Stimulated activated memory B cell treated with anti-CD40 and anti-IgM and Interleukin-4, amounts not matched to agents 10 μg/mL and 1 μg/mL and 100 μg/mL, for 72 hours (primary cell): ENCODE data around the gene OLFML1.

ENCODE experiments used
- ATAC-seq: fragments of 150-1000 bp; cut with Tn5 transposase; 2 replicates; pipeline ENCODE4 v1.10.0; 2021
- H3K27ac Mint-ChIP-seq: one replicate; pipeline ENCODE4 v1.8.0; 2022; ENCODE audit warnings: mild to moderate bottlenecking, mixed read lengths
- H3K27me3 Mint-ChIP-seq: one replicate; pipeline ENCODE4 v1.8.0; 2022; ENCODE audit warnings: mixed read lengths
- H3K36me3 Mint-ChIP-seq: one replicate; pipeline ENCODE4 v1.8.0; 2022; ENCODE audit warnings: mixed read lengths
- H3K4me1 Mint-ChIP-seq: one replicate; pipeline ENCODE4 v1.8.0; 2022; ENCODE audit warnings: mixed read lengths
- H3K4me3 Mint-ChIP-seq: one replicate; pipeline ENCODE4 v1.8.0; 2022; ENCODE audit warnings: mild to moderate bottlenecking, moderate library complexity, mixed read lengths
- H3K9me3 Mint-ChIP-seq: one replicate; pipeline ENCODE4 v1.8.0; 2022; ENCODE audit warnings: mixed read lengths

OLFML1 gene

DNA sequence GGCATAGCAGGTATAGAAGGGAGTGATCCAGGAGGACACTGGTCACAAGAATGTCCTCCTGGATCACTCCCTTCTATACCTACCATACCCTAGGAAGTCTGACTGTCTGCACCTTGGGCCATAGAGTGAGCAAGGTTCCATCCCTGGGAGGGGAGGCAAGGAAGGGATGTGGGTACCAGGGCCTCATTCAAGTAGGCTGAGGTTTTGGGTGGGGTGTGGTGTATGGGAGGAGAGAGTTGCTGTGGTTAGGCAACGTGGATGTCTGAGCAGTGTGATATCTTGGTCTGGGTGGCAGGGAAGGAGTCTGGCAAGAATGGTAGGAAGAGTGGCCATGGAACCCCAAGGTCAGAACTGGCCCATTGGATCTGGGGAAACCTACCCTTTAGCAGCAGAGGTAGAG is 41.7 kb downstream of the OLFML1 start:
- no peak for ATAC-seq
- Mint-ChIP-seq H3K4me1 (peaks cover 48% of the 10 kb centered on the region), H3K27me3 (no peaks in the 10 kb centered on the region), H3K36me3 (peaks cover 17% of the 10 kb centered on the region), H3K9me3 (no peaks in the 10 kb centered on the region), H3K4me3 (no peak overlapping the region), H3K27ac (peak overlapping the region; percentile 0)

- peak overlapping the region; percentile 0 for H3K27ac Mint-ChIP-seq
- H3K4me1 Mint-ChIP-seq, result peaks cover 63% of the 10 kb centered on the region
- peaks cover 20% of the 10 kb centered on the region for H3K36me3 Mint-ChIP-seq
- no peak overlapping the region for H3K4me3 Mint-ChIP-seq
- no peaks in the 10 kb centered on the region for H3K27me3 Mint-ChIP-seq
- ATAC-seq, result peak; percentile 28
- no peaks in the 10 kb centered on the region for H3K9me3 Mint-ChIP-seq
Observed at GRCh38 chr11:7528514-7529049, 43.3 kb downstream of the OLFML1 start.

- H3K9me3 Mint-ChIP-seq, result no peaks in the 10 kb centered on the region
- H3K27me3 Mint-ChIP-seq, result no peaks in the 10 kb centered on the region
- peaks cover 78% of the 10 kb centered on the region for H3K4me1 Mint-ChIP-seq
- H3K27ac Mint-ChIP-seq, result peak overlapping the region; percentile 50
- H3K36me3 Mint-ChIP-seq, result peaks cover 28% of the 10 kb centered on the region
- no peak for ATAC-seq
- H3K4me3 Mint-ChIP-seq, result no peak overlapping the region
Observed at GRCh38 chr11:7530013-7530640, 44.8 kb downstream of the OLFML1 start.

DNA sequence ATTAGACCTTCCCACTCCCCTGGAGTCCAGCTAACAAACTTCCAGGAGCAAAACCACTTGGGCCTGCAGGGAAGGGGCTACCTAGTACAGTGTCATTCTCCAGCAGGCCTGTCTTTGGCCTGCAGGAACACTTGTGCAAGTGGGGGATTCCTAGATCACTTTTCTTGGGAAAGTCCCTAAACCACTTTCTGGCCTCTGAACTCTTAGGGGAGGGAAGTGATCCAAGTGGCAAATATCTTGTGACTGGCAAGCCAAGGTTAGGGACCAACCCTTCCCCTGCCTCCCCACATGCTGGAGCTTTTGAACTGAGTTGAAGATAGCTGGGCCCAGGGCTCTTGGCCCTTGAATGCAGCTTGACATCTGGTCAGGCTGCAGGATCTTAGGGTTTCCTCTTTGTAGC is 45.7 kb downstream of the OLFML1 start:
- Mint-ChIP-seq H3K27ac (peak overlapping the region; percentile 50), H3K4me3 (no peak overlapping the region), H3K27me3 (no peaks in the 10 kb centered on the region), H3K9me3 (no peaks in the 10 kb centered on the region), H3K36me3 (peaks cover 33% of the 10 kb centered on the region), H3K4me1 (peaks cover 87% of the 10 kb centered on the region)
- peak; percentile 60 for ATAC-seq

- ATAC-seq, result no peak
- Mint-ChIP-seq H3K4me1 (peaks cover 93% of the 10 kb centered on the region), H3K9me3 (no peaks in the 10 kb centered on the region)
Observed at GRCh38 chr11:7532405-7533145, 47.3 kb downstream of the OLFML1 start.

GRCh38 chr11:7533199-7534041 is 48.1 kb downstream of the OLFML1 start:
- H3K9me3 Mint-ChIP-seq, result no peaks in the 10 kb centered on the region
- H3K27me3 Mint-ChIP-seq, result no peaks in the 10 kb centered on the region
- H3K4me3 Mint-ChIP-seq, result peak overlapping the region; percentile 53
- peaks cover 48% of the 10 kb centered on the region for H3K36me3 Mint-ChIP-seq
- peaks cover 93% of the 10 kb centered on the region for H3K4me1 Mint-ChIP-seq
- H3K27ac Mint-ChIP-seq, result peak overlapping the region; percentile 63
- peak; percentile 68 for ATAC-seq

More at GRCh38 chr11:7532405-7533145, 47.3 kb downstream of the OLFML1 start:
- Mint-ChIP-seq H3K36me3 (peaks cover 43% of the 10 kb centered on the region), H3K27ac (no peak overlapping the region), H3K27me3 (no peaks in the 10 kb centered on the region), H3K4me3 (no peak overlapping the region)

DNA sequence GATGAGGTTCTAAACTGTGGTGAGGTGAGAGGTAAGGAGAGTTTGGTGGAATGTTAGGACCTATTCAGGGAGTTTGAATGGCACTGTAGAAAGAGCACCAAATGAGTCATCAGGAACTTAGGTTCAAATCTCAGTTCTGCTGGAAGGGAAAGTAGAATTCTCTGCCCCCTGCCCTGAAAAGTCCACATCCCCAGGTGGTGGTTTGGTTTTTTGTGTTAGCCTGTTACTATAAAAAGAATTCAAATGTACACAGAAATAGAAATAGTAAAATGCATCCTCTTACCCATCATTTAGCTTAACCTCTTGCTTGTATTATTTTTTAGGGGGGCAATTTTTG is 48.7 kb downstream of the OLFML1 start:
- Mint-ChIP-seq H3K9me3 (no peaks in the 10 kb centered on the region), H3K4me3 (peak overlapping the region; percentile 53), H3K27ac (peak overlapping the region; percentile 63), H3K4me1 (peaks cover 91% of the 10 kb centered on the region), H3K36me3 (peaks cover 50% of the 10 kb centered on the region), H3K27me3 (no peaks in the 10 kb centered on the region)
- peak; percentile 43 for ATAC-seq

DNA sequence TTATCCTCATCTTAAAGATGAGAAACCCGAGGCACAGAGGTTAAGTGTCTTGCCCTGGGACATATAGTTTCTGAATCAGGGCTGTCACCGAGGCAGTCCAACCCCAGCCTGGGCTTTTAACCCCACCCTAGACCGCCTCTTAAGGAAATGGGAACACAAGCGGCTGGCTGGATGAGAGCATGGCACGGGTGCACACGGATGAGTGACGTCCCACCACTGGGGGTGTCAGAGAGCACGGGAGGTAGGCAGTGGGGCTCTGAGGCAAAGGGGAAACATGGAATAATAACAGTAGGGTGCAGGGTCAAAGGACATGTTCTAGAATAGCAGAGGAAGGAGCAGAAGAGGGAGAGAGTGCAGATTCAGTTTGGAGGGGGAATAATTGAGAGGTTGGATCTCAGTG is 50.8 kb downstream of the OLFML1 start:
- no peak for ATAC-seq
- Mint-ChIP-seq H3K4me1 (peaks cover 93% of the 10 kb centered on the region), H3K27me3 (no peaks in the 10 kb centered on the region), H3K27ac (peak overlapping the region; percentile 63), H3K36me3 (peaks cover 53% of the 10 kb centered on the region), H3K9me3 (no peaks in the 10 kb centered on the region), H3K4me3 (no peak overlapping the region)

DNA sequence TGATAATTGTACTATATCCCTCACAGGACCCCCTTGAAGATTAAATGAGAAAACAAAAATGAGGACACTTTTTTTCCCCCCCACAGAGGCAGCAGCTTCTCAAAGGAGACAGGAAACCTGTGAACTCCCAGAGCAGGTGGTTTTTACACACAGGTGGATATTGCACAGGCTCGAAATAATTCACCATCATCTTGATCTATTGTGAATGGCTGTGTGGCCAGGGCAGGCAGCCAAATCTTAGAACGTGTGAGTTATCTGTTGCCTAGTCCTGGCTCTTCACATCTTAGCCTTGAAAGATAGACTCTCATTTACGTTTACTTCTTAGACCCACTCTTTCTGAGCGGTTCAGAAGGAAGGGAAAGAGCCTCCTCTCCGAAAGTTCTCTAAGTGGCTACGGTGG is 52.0 kb downstream of the OLFML1 start:
- ATAC-seq, result no peak
- Mint-ChIP-seq H3K9me3 (no peaks in the 10 kb centered on the region), H3K27me3 (no peaks in the 10 kb centered on the region), H3K4me1 (peaks cover 93% of the 10 kb centered on the region), H3K36me3 (peaks cover 46% of the 10 kb centered on the region), H3K27ac (peak overlapping the region; percentile 63), H3K4me3 (no peak overlapping the region)

GRCh38 chr11:7538031-7538430 is 52.7 kb downstream of the OLFML1 start:
- Mint-ChIP-seq H3K4me3 (no peak overlapping the region), H3K9me3 (no peaks in the 10 kb centered on the region), H3K4me1 (peaks cover 93% of the 10 kb centered on the region), H3K27ac (peak overlapping the region; percentile 16), H3K36me3 (peaks cover 45% of the 10 kb centered on the region), H3K27me3 (no peaks in the 10 kb centered on the region)
- ATAC-seq, result peak; percentile 49

- Mint-ChIP-seq H3K27me3 (no peaks in the 10 kb centered on the region), H3K9me3 (no peaks in the 10 kb centered on the region), H3K4me1 (peaks cover 93% of the 10 kb centered on the region), H3K27ac (peak overlapping the region; percentile 43), H3K36me3 (peaks cover 43% of the 10 kb centered on the region), H3K4me3 (no peak overlapping the region)
- ATAC-seq, result no peak
Observed at GRCh38 chr11:7538466-7539454, 53.5 kb downstream of the OLFML1 start.

- Mint-ChIP-seq H3K4me1 (peaks cover 85% of the 10 kb centered on the region), H3K9me3 (no peaks in the 10 kb centered on the region)
- no peak for ATAC-seq
Observed at GRCh38 chr11:7540830-7541555, 55.7 kb downstream of the OLFML1 start.

GRCh38 chr11:7543302-7543701 is 58.0 kb downstream of the OLFML1 start:
- Mint-ChIP-seq H3K9me3 (no peaks in the 10 kb centered on the region), H3K27ac (no peak overlapping the region), H3K4me3 (no peak overlapping the region), H3K36me3 (peaks cover 37% of the 10 kb centered on the region), H3K4me1 (peaks cover 85% of the 10 kb centered on the region), H3K27me3 (no peaks in the 10 kb centered on the region)
- ATAC-seq, result no peak

More at GRCh38 chr11:7540830-7541555, 55.7 kb downstream of the OLFML1 start:
- peaks cover 39% of the 10 kb centered on the region for H3K36me3 Mint-ChIP-seq
- H3K27ac Mint-ChIP-seq, result peak overlapping the region; percentile 43
- H3K4me3 Mint-ChIP-seq, result no peak overlapping the region
- H3K27me3 Mint-ChIP-seq, result no peaks in the 10 kb centered on the region

DNA sequence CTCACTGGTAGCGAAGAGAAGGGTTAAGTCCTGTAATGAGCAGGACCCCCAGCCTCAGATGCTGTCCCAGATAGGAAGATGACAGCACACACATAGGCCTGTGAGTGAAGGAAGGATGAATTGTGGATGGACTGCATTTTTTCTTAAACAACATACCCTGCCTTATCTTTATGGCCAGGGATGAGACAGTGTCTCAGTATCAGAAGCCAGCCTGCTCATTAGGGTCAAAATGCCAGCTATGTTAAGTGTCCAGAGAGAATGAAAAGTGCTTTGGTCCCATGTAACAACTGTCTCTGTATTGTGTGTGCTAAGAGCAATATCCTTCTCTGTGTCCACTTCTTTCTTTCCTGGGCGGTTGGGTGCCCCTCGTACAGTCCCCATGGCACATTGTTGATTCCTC is 58.7 kb downstream of the OLFML1 start:
- H3K4me3 Mint-ChIP-seq, result no peak overlapping the region
- no peak for ATAC-seq
- H3K4me1 Mint-ChIP-seq, result peaks cover 86% of the 10 kb centered on the region
- H3K27me3 Mint-ChIP-seq, result no peaks in the 10 kb centered on the region
- H3K9me3 Mint-ChIP-seq, result no peaks in the 10 kb centered on the region
- H3K27ac Mint-ChIP-seq, result no peak overlapping the region
- peaks cover 40% of the 10 kb centered on the region for H3K36me3 Mint-ChIP-seq
